Mesodermal cell (in vitro differentiated cells): ENCODE results near the gene MVD.
"Not testable (repeated sequence)": the region's sequence is repeated elsewhere in the genome, so short reads cannot be mapped to it uniquely, and the experiment has no call there.

Experiments
- H3K27ac ChIP-seq: 2 replicates; pipeline ENCODE4 v1.7.0; 2013; ENCODE audit warnings: mild to moderate bottlenecking, low read depth, low read length, moderate library complexity; ENCODE audit not compliant: severe bottlenecking
- H3K36me3 ChIP-seq: 2 replicates; pipeline ENCODE4 v1.7.1; 2013; ENCODE audit warnings: mild to moderate bottlenecking, low read length, moderate library complexity; ENCODE audit not compliant: control insufficient read depth, insufficient read depth
- H3K4me1 ChIP-seq: one replicate; pipeline ENCODE4 v1.7.1; 2013; ENCODE audit warnings: mild to moderate bottlenecking, low read length; ENCODE audit not compliant: insufficient read depth, control insufficient read depth, poor library complexity, severe bottlenecking
- H3K4me3 ChIP-seq: 2 replicates; pipeline ENCODE4 v1.7.0; 2013; ENCODE audit warnings: low read length, control low read depth, mild to moderate bottlenecking; ENCODE audit not compliant: insufficient read depth, poor library complexity, severe bottlenecking; ENCODE audit errors: extremely low read depth
- H3K9me3 ChIP-seq: 2 replicates; pipeline ENCODE4 v1.7.1; 2013; ENCODE audit warnings: mild to moderate bottlenecking, low read length, moderate library complexity; ENCODE audit not compliant: control insufficient read depth
- WGBS, 2 experiments: methylation state at CpG; one replicate each; pipeline ENCODE4 v1.1.5; 2013; ENCODE audit warnings: missing lambda C conversion rate in 2 of 2; ENCODE audit not compliant: insufficient coverage in 2 of 2; 5-methylcytosine and 5-hydroxymethylcytosine counted together

Gene MVD

GRCh38 chr16:88680554-88681083 is 17.7 kb upstream of the MVD start:
- Histone ChIP-seq H3K4me1 (peaks cover 5% of the 10 kb centered on the region), H3K36me3 (peaks cover 9% of the 10 kb centered on the region), H3K4me3 (no peak overlapping the region), H3K27ac (no peak overlapping the region), H3K9me3 (no peaks in the 10 kb centered on the region)
- 88 to 95% methylated on average over 2 to 3 of the region's 5 CpGs for WGBS, 2 experiments

DNA sequence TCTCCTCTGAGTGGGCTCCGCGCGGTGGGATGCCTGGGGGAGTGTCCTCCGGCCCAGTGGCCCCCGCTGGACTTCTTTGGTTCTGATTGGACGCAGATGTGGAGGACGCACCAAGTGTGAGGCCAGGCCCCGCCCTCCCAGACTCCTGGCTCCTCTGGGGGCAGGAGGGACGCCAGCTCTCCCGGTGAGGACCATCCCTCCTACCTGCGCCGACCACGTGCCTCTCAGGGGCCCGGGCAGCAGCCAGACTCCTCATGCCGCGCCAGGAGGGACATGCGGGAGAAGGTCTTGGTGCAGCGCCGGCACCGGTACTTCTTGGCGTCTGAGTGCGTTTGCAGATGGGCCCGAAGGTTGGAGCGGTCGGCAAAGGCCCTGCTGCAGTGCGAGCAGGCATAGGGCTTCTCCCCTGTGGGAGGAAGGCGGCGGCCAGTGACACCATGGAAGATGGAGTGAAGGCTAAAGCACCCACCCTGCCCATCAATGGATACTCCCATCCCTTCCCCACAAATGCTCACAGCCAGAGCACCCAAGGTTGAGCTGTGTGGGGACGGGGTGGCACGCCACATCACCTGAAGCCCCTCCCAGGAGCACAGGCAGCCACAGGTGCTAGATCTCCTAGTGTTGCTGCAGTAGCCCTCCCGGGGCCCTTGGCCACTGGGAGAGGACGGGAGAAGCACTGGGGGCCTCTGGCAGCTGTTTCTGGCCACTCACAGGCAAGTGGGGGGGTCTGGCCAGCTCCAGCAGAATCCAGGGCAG is 15.5 kb upstream of the MVD start:
- no peak overlapping the region for H3K27ac ChIP-seq
- H3K4me3 ChIP-seq = no peak overlapping the region
- H3K36me3 ChIP-seq = peaks cover 24% of the 10 kb centered on the region
- peaks cover 5% of the 10 kb centered on the region for H3K4me1 ChIP-seq
- 73 to 82% methylated on average over 26 to 28 of the region's 32 CpGs for WGBS, 2 experiments
- H3K9me3 ChIP-seq = no peaks in the 10 kb centered on the region

GRCh38 chr16:88677721-88678120 is 14.8 kb upstream of the MVD start:
- Histone ChIP-seq H3K36me3 (peaks cover 25% of the 10 kb centered on the region), H3K9me3 (no peaks in the 10 kb centered on the region), H3K4me1 (peaks cover 5% of the 10 kb centered on the region), H3K4me3 (no peak overlapping the region), H3K27ac (no peak overlapping the region)
- 81% methylated on average over 9 of the region's 13 CpGs for WGBS, 2 experiments

DNA sequence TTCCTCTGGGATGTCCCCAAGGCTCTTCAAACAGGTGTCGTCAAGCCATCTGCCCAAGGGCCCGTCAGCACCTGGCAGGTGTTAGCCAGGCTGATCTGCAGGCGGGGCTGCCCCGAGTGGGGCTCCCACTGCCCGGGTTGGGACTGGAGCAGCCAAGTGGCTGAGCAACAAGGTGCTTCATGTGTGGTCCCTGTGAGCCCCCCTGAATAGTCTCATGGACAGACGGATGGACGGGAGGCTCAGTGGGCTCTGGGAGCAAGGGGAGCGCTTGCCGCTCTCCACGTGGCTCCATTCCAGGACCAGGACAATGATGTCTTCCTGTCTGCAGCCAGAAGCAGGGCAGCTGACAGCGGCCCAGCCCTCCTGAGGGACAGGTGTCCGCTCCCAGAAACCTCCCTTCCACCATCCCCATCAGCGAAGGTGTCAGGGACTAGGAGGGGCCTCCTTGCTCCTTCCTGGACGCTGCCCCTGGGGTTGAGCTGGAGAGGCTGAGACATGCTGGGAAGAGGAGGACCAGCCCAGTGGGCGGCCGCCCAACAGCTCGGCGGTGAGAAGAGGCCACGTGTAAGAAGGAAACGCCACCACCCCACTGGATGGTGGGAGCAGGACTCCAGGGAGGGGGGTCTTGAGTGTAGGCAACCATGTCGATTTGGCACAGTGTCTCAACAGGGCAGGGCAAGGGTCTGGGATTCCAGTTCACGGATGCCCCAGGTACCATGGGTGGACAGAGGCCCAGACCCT is 13.8 kb upstream of the MVD start:
- peaks cover 4% of the 10 kb centered on the region for H3K4me1 ChIP-seq
- H3K9me3 ChIP-seq = no peaks in the 10 kb centered on the region
- H3K4me3 ChIP-seq = no peak overlapping the region
- no peak overlapping the region for H3K27ac ChIP-seq
- H3K36me3 ChIP-seq = peaks cover 28% of the 10 kb centered on the region
- 90 to 94% methylated on average over 17 to 19 of the region's 22 CpGs for WGBS, 2 experiments

DNA sequence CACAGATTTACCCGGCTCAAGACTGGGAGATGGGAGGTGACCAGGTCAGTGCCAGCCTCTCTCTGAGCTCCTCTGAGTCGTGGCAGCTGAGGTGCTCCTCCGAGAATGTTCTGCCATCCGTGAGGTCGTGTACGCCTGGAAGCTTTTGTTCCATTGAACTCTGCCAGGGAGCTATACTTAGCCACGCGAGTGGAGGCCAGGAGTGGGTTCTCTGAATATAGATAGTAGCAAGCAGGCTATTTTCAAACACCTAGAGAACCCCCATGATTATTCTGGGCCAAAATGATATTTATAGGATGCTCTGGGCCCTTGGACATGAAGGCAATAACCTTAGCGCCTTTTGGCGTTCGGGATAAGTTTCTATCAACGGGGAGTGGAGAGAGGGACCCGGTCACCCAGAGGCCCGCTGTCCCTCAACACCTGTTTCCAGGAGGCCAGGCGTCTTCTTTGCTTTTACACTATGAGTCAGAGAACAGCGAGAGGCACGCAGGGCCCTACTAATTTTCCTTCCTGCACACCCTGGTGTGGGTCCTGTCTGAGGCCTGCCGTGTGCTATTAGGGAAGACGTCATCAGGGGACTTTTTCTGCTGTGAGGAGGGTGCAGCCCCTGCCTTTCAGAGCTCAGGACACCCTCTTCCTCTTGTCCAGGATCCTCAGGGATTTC is 11.0 kb upstream of the MVD start:
- Histone ChIP-seq H3K9me3 (no peaks in the 10 kb centered on the region), H3K36me3 (peaks cover 34% of the 10 kb centered on the region), H3K4me3 (no peak overlapping the region), H3K4me1 (peaks cover 4% of the 10 kb centered on the region), H3K27ac (no peak overlapping the region)
- 96 to 97% methylated on average over 14 to 18 of the region's 19 CpGs for WGBS, 2 experiments

- 39 to 48% methylated on average over 9 to 10 of the region's 11 CpGs for WGBS, 2 experiments
- Histone ChIP-seq H3K4me1 (peaks cover 4% of the 10 kb centered on the region), H3K36me3 (peaks cover 40% of the 10 kb centered on the region), H3K9me3 (no peaks in the 10 kb centered on the region), H3K27ac (no peak overlapping the region), H3K4me3 (no peak overlapping the region)
Measured at GRCh38 chr16:88672776-88673175, 9.9 kb upstream of the MVD start.

- Histone ChIP-seq H3K4me3 (no peak overlapping the region), H3K27ac (no peak overlapping the region), H3K4me1 (peaks cover 4% of the 10 kb centered on the region), H3K36me3 (peaks cover 40% of the 10 kb centered on the region), H3K9me3 (no peaks in the 10 kb centered on the region)
- 92 to 96% methylated on average over 18 to 23 of the region's 23 CpGs for WGBS, 2 experiments
Measured at GRCh38 chr16:88671806-88672205, 8.9 kb upstream of the MVD start.

- 95 to 98% methylated on average over 5 to 8 of the region's 10 CpGs for WGBS, 2 experiments
- Histone ChIP-seq H3K36me3 (peaks cover 41% of the 10 kb centered on the region), H3K27ac (no peak overlapping the region)
Measured at GRCh38 chr16:88669980-88670379, 7.1 kb upstream of the MVD start.

DNA sequence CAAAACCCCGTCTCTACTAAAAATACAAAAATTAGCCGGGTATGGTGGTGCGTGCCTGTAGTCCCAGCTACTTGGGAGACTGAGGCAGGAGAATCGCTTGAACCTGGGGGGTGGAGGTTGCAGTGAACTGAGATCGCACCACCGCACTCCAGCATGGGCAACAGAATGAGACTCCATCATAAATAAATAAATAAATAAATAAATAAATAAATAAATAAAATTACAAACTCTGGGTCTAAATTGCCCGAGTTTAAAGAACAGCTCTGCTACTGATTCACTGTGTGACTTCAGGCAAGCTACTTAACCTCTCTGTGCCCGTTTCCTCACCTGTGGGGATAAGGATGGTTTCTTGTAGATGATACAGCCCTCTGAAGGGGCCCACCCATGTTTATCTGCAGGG is 6.6 kb upstream of the MVD start:
- 100% methylated on average over 1 of the region's 8 CpGs for WGBS, 2 experiments

More at GRCh38 chr16:88669980-88670379, 7.1 kb upstream of the MVD start:
- Histone ChIP-seq H3K9me3 (no peaks in the 10 kb centered on the region), H3K4me1 (peaks cover 4% of the 10 kb centered on the region), H3K4me3 (no peak overlapping the region)

GRCh38 chr16:88667461-88667860 is 4.6 kb upstream of the MVD start:
- WGBS, 2 experiments = 65 to 81% methylated on average over 4 to 5 of the region's 5 CpGs

More for the DNA sequence above, 6.6 kb upstream of the MVD start:
- not testable (repeated sequence) for H3K9me3 ChIP-seq, H3K4me1 ChIP-seq, H3K4me3 ChIP-seq, H3K27ac ChIP-seq
- H3K36me3 ChIP-seq = peaks cover 43% of the 10 kb centered on the region

More at GRCh38 chr16:88667461-88667860, 4.6 kb upstream of the MVD start:
- H3K4me1 ChIP-seq = peaks cover 2% of the 10 kb centered on the region
- H3K9me3 ChIP-seq = no peaks in the 10 kb centered on the region
- no peak overlapping the region for H3K4me3 ChIP-seq
- H3K27ac ChIP-seq = no peak overlapping the region
- H3K36me3 ChIP-seq = peaks cover 35% of the 10 kb centered on the region
